H1 (cell line): Measurements from ENCODE around the gene KCNK3. TPM values are rescaled to one million over a fixed set of nuclear protein-coding genes. Genes with fewer than 3 reads are reported as not detected.

ENCODE experiments used
- CTCF ChIA-PET: fragments of 300-600 bp; sonication (Branson Sonifier 250); formaldehyde crosslinking; loops from one replicate; lab custom pipeline; 2021; ENCODE audit not compliant: partially characterized antibody; lab: Charles Lee
- POLR2A ChIA-PET: fragments of 300-600 bp; sonication (Branson Sonifier 250); formaldehyde crosslinking; loops from one replicate; lab custom pipeline; 2021; ENCODE audit warnings: inconsistent platforms; ENCODE audit not compliant: partially characterized antibody; lab: Charles Lee
- DNase-seq, 2 experiments: peaks; one replicate each; pipeline versions ENCODE4 v3.0.0 to v3.0.0-alpha.2; 2010 to 2022; ENCODE audit warnings: low spot score in 2 of 2, low read depth in 1 of 2, mixed read lengths in 1 of 2
- FAIRE-seq: peaks from 2 replicates; lab custom pipeline; 2011; peaks lifted over from hg19 to GRCh38; lab: Jason Lieb, UNC
- H2AFZ ChIP-seq: 2 replicates; pipeline ENCODE4 v1.8.1; 2012; ENCODE audit warnings: low read length, inconsistent platforms
- H2AK5ac ChIP-seq: 2 replicates; pipeline ENCODE4 v1.6.1; 2013; ENCODE audit warnings: low read depth, low read length
- H2BK120ac ChIP-seq: replicated peaks from 2 replicates; pipeline ENCODE3; 2013; ENCODE audit warnings: low read depth, low read length, inconsistent platforms
- H2BK12ac ChIP-seq: 2 replicates; pipeline ENCODE4 v1.6.1; 2013; ENCODE audit warnings: low read depth, low read length
- H2BK15ac ChIP-seq: 2 replicates; pipeline ENCODE4 v1.6.1; 2013; ENCODE audit warnings: low read length
- H2BK20ac ChIP-seq: 2 replicates; pipeline ENCODE4 v1.6.1; 2013; ENCODE audit warnings: low read length
- H2BK5ac ChIP-seq: 2 replicates; pipeline ENCODE4 v1.6.1; 2013; ENCODE audit warnings: low read depth, low read length
- H3K14ac ChIP-seq: 2 replicates; pipeline ENCODE4 v1.6.1; 2013; ENCODE audit warnings: inconsistent platforms; ENCODE audit not compliant: insufficient read length
- H3K18ac ChIP-seq: 2 replicates; pipeline ENCODE4 v1.6.1; 2013; ENCODE audit warnings: low read length; ENCODE audit errors: extremely low read depth
- H3K23ac ChIP-seq: 2 replicates; pipeline ENCODE4 v1.6.1; 2013; ENCODE audit warnings: inconsistent platforms; ENCODE audit not compliant: insufficient read length
- H3K23me2 ChIP-seq: 2 replicates; pipeline ENCODE4 v1.6.1; 2013; ENCODE audit warnings: low read depth, low read length
- H3K27ac ChIP-seq: 2 replicates; pipeline ENCODE4 v1.6.1; 2011; ENCODE audit warnings: low read depth, low read length, inconsistent platforms
- H3K27me3 ChIP-seq, 4 experiments: replicated peaks in 1 of 4; 1 replicate in 1 of 4; 2 replicates in 3 of 4; pipeline versions ENCODE4 v1.6.1 to v1.8.1; 2011 to 2013; ENCODE audit warnings: low read length in 3 of 4, mild to moderate bottlenecking in 3 of 4, inconsistent platforms in 2 of 4, mixed read lengths in 2 of 4, moderate library complexity in 1 of 4; ENCODE audit not compliant: control insufficient read depth in 3 of 4, insufficient read depth in 3 of 4; ENCODE audit errors: extremely low read depth in 1 of 4
- H3K36me3 ChIP-seq, 4 experiments: 2 replicates each; pipeline versions ENCODE4 v1.6.1 to v1.8.1; 2011 to 2013; ENCODE audit warnings: mild to moderate bottlenecking in 4 of 4, low read length in 3 of 4, moderate library complexity in 2 of 4, control low read depth in 1 of 4, inconsistent platforms in 1 of 4; ENCODE audit not compliant: insufficient read depth in 4 of 4, control insufficient read depth in 2 of 4
- H3K4ac ChIP-seq: replicated peaks from 2 replicates; pipeline ENCODE3; 2013; ENCODE audit warnings: low read length, low read depth, mixed read lengths, inconsistent platforms; ENCODE audit not compliant: insufficient read length
- H3K4me1 ChIP-seq, 4 experiments: replicated peaks in 1 of 4; 1 replicate in 1 of 4; 2 replicates in 3 of 4; pipeline versions ENCODE4 v1.6.1 to v1.8.1; 2011 to 2013; ENCODE audit warnings: low read length in 3 of 4, inconsistent platforms in 2 of 4, mixed read lengths in 1 of 4; ENCODE audit not compliant: insufficient read depth in 4 of 4, control insufficient read depth in 3 of 4
- H3K4me2 ChIP-seq, 2 experiments: 2 replicates each; pipeline versions ENCODE4 v1.6.1 to v1.8.1; 2011 to 2013; ENCODE audit warnings: low read depth in 2 of 2, low read length in 2 of 2, control low read depth in 1 of 2, inconsistent platforms in 1 of 2, mild to moderate bottlenecking in 1 of 2; ENCODE audit not compliant: insufficient read depth in 1 of 2
- H3K4me3 ChIP-seq, 4 experiments: fragments of 200-600, 300-600 bp in 1 of 4; sonication (generic), shearing (Covaris generic), sonication (Bioruptor Twin) in 1 of 4; 2 replicates each; pipeline versions ENCODE4 v1.5.1 to v1.8.1; 2011 to 2016; ENCODE audit warnings: low read length in 4 of 4, low read depth in 3 of 4, control low read depth in 2 of 4, inconsistent platforms in 2 of 4, mild to moderate bottlenecking in 2 of 4, mixed read lengths in 1 of 4, moderate library complexity in 1 of 4; ENCODE audit not compliant: insufficient read depth in 2 of 4; ENCODE audit errors: extremely low read depth in 1 of 4
- H3K56ac ChIP-seq: replicated peaks from 2 replicates; pipeline ENCODE3; 2013; ENCODE audit warnings: low read depth, mild to moderate bottlenecking, mixed read lengths, low read length, inconsistent platforms; ENCODE audit not compliant: insufficient read length
- H3K79me1 ChIP-seq: 2 replicates; pipeline ENCODE4 v1.6.1; 2013; ENCODE audit warnings: low read depth, low read length, control low read depth
- H3K79me2 ChIP-seq, 2 experiments: 2 replicates each; pipeline versions ENCODE4 v1.6.1 to v1.8.1; 2012 to 2013; ENCODE audit warnings: low read length in 2 of 2, mild to moderate bottlenecking in 2 of 2, inconsistent platforms in 1 of 2; ENCODE audit not compliant: insufficient read depth in 2 of 2, control insufficient read depth in 1 of 2
- H3K9ac ChIP-seq, 4 experiments: replicated peaks in 1 of 4; 1 replicate in 1 of 4; 2 replicates in 3 of 4; pipeline versions ENCODE4 v1.6.1 to v1.8.1; 2011 to 2013; ENCODE audit warnings: low read depth in 3 of 4, low read length in 3 of 4, control low read depth in 2 of 4, mild to moderate bottlenecking in 2 of 4, moderate library complexity in 2 of 4, inconsistent platforms in 1 of 4; ENCODE audit errors: extremely low read depth in 1 of 4
- H3K9me3 ChIP-seq, 2 experiments: 2 replicates each; pipeline versions ENCODE4 v1.6.1 to v1.8.1; 2012 to 2013; ENCODE audit warnings: mild to moderate bottlenecking in 2 of 2, moderate library complexity in 2 of 2, control low read depth in 1 of 2, inconsistent platforms in 1 of 2, low read depth in 1 of 2, low read length in 1 of 2, mixed read lengths in 1 of 2; ENCODE audit not compliant: insufficient read depth in 2 of 2
- H4K20me1 ChIP-seq, 2 experiments: replicated peaks in 1 of 2; 2 replicates each; pipeline versions ENCODE3 to v1.8.1; 2011 to 2013; ENCODE audit warnings: inconsistent platforms in 2 of 2, low read length in 2 of 2, mild to moderate bottlenecking in 1 of 2; ENCODE audit not compliant: insufficient read depth in 2 of 2, control insufficient read depth in 1 of 2
- H4K5ac ChIP-seq: 2 replicates; pipeline ENCODE4 v1.6.1; 2013; ENCODE audit warnings: low read length, low read depth, mixed read lengths, inconsistent platforms; ENCODE audit not compliant: insufficient read length
- H4K8ac ChIP-seq: 2 replicates; pipeline ENCODE4 v1.8.0; 2013; ENCODE audit warnings: mild to moderate bottlenecking, moderate library complexity, low read length, inconsistent platforms; ENCODE audit not compliant: insufficient read depth; ENCODE audit errors: extremely low read depth
- H4K91ac ChIP-seq: replicated peaks from 2 replicates; pipeline ENCODE3; 2013; ENCODE audit warnings: low read length, mixed read lengths, inconsistent platforms; ENCODE audit not compliant: insufficient read length
- CBX5 ChIP-seq: fragments of 300-800, 300-1000 bp; sonication (generic); IDR thresholded peaks from 2 replicates; pipeline ENCODE4 v1.7.1; 2016; ENCODE audit warnings: antibody characterized with exemption, low read length, low read depth
- CHD1 ChIP-seq: IDR thresholded peaks from 2 replicates; pipeline ENCODE4 v1.6.1; 2012; ENCODE audit warnings: low read depth, low read length, improper control_type of control experiment
- EGR1 ChIP-seq: IDR thresholded peaks from 2 replicates; pipeline ENCODE4 v1.6.1; 2011; ENCODE audit warnings: low read depth, low read length, borderline replicate concordance
- NANOG ChIP-seq: IDR thresholded peaks from 2 replicates; pipeline ENCODE4 v1.6.1; 2011; ENCODE audit warnings: low read length, low read depth, mild to moderate bottlenecking, inconsistent platforms; ENCODE audit not compliant: insufficient read depth, poor library complexity, severe bottlenecking
- POLR2A ChIP-seq, 2 experiments: IDR thresholded peaks; 1 replicate in 1 of 2; 2 replicates in 1 of 2; pipeline ENCODE4 v1.6.1; 2011; ENCODE audit warnings: low read depth in 2 of 2, low read length in 2 of 2, mild to moderate bottlenecking in 2 of 2; ENCODE audit errors: control extremely low read depth in 1 of 2
- POLR2AphosphoS5 ChIP-seq: IDR thresholded peaks from 2 replicates; pipeline ENCODE4 v1.6.1; 2011; ENCODE audit warnings: low read depth, low read length
- RFX5 ChIP-seq: IDR thresholded peaks from 2 replicates; pipeline ENCODE4 v1.6.1; 2011; ENCODE audit warnings: low read depth, low read length, improper control_type of control experiment, borderline replicate concordance
- SIN3A ChIP-seq, 2 experiments: IDR thresholded peaks in 1 of 2; conservative IDR thresholded peaks in 1 of 2; 2 replicates each; pipeline ENCODE4 v1.6.1; 2011 to 2012; ENCODE audit warnings: low read length in 2 of 2, improper control_type of control experiment in 1 of 2, low read depth in 1 of 2, mild to moderate bottlenecking in 1 of 2
- SP4 ChIP-seq: IDR thresholded peaks from 2 replicates; pipeline ENCODE4 v1.6.1; 2012; ENCODE audit warnings: low read length, inconsistent platforms
- WGBS, 2 experiments: shearing (Covaris generic) in 1 of 2; methylation state at CpG; one replicate each; pipeline versions ENCODE4 v1.1.6 to v1.1.7; 2013 to 2015; ENCODE audit warnings: low lambda C conversion rate in 2 of 2, mixed read lengths in 2 of 2, inconsistent platforms in 1 of 2, low coverage in 1 of 2, missing lambda C conversion rate in 1 of 2; ENCODE audit not compliant: insufficient replicate concordance in 2 of 2, insufficient coverage in 1 of 2, insufficient read length in 1 of 2; ENCODE audit errors: extremely low coverage in 1 of 2, missing lambda C conversion rate in 1 of 2; 5-methylcytosine and 5-hydroxymethylcytosine counted together
- polyA plus RNA-seq, 7 experiments: library from polyadenylated mRNA; depleted of rRNA in 3 of 7; stranded (reverse) in 5 of 7; unstranded in 2 of 7; fragments of >200 nt in 5 of 7; fragments of 200-250 nt in 2 of 7; gene quantifications; 1 replicate in 5 of 7; 2 replicates in 1 of 7; 4 replicates in 1 of 7; pipeline versions ENCODE4 v1.2.1 to v1.2.3, GENCODE V29; 2011 to 2013; ENCODE audit warnings: missing spikeins in 2 of 7, mixed read lengths in 2 of 7
- total RNA-seq: library from RNA; stranded (reverse); fragmentation: NEBNext Ultra II Directional; extraction: Animal tissue kit (Norgen Biotek cat#: 25700); gene quantifications from 2 replicates; pipeline ENCODE4 v1.2.1, GENCODE V29; 2021
- TF ChIP-seq, protein P1 (sequence below): IDR thresholded peaks from 2 replicates; pipeline ENCODE4 v1.6.1; 2011; ENCODE audit warnings: low read depth, mild to moderate bottlenecking, low read length; ENCODE audit not compliant: insufficient read depth
- TF ChIP-seq, protein P2 (sequence below): IDR thresholded peaks from 2 replicates; pipeline ENCODE4 v1.6.1; 2012; ENCODE audit warnings: low read length, inconsistent platforms

Gene KCNK3
- total and polyA plus RNA-seq, 2 of the 8 experiments (the other 6 are each of a cell fraction or from before 2014, with no cell fraction given): 0.29 to 0.30 TPM

DNA sequence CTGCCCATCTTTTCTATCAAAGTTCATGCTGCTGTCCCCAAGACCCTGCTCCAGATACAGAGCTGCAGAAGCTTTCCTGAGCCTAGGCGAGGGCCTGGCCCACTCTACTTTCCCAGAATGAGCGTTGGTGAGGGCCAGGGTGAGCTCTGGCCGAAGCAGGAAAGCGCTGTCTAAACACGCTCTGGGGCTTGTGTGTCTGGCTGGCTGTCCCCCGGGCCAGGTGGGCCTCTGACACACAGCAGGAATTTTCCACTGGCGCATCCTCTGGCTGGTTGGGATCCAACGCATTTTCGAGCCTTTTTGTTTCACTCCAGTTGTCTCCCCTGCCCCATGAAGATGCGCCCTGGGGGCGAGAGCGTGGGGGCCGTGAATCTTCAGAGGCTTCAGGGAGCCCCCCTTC is 17.8 kb upstream of the KCNK3 start:
- Histone ChIP-seq H3K23ac (no peak overlapping the region), H3K14ac (no peak overlapping the region), H3K18ac (no peak overlapping the region), H3K79me2 (no peaks in the 10 kb centered on the region), H3K4me1 (no peaks in the 10 kb centered on the region; a peak in 1 of 7 replicates), H2BK5ac (no peak overlapping the region), H3K9ac (no peak overlapping the region), H2AK5ac (no peak overlapping the region), H4K20me1 (no peaks in the 10 kb centered on the region), H2BK120ac (no peak overlapping the region), H2AFZ (no peak overlapping the region), H3K27ac (no peak overlapping the region), H3K56ac (no peak overlapping the region), H3K23me2 (no peaks in the 10 kb centered on the region), H3K4me3 (no peak overlapping the region), H3K9me3 (no peaks in the 10 kb centered on the region; a peak in 1 of 4 replicates), H3K36me3 (no peaks in the 10 kb centered on the region), H4K8ac (no peak overlapping the region), H3K4me2 (no peak overlapping the region), H2BK20ac (no peak overlapping the region), H2BK15ac (no peak overlapping the region), H3K79me1 (no peaks in the 10 kb centered on the region), H3K27me3 (no peaks in the 10 kb centered on the region; a peak in 2 of 7 replicates), H2BK12ac (no peak overlapping the region), H4K5ac (no peak overlapping the region), H4K91ac (no peak overlapping the region), H3K4ac (no peak overlapping the region)
- ChIA-PET CTCF (interaction anchor here (0.6 to 1.6 kb wide), 6 partner anchors 17 to 1512 kb away, joined by 3 to 4 read pairs (median 4); no protein-coding TSS in a partner anchor), POLR2A (no interaction called here)
- TF ChIP-seq CHD1: no peak
- TF ChIP-seq POLR2AphosphoS5: no peak
- no peak for TF ChIP-seq RFX5
- no peak for TF ChIP-seq CBX5
- TF ChIP-seq, protein P1, sequence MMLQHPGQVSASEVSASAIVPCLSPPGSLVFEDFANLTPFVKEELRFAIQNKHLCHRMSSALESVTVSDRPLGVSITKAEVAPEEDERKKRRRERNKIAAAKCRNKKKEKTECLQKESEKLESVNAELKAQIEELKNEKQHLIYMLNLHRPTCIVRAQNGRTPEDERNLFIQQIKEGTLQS: no peak
- no peak for TF ChIP-seq EGR1
- TF ChIP-seq NANOG: no peak
- no peak for TF ChIP-seq POLR2A (IDR thresholded peaks at IDR 0.05; ENCODE audit: control extremely low read depth in 1 of 2, low read depth in 2 of 2, low read length in 2 of 2)
- no peak for TF ChIP-seq SIN3A (conservative IDR thresholded peaks at IDR 0.05 in 1 of 2, IDR thresholded peaks at IDR 0.05 in 1 of 2; ENCODE audit: low read depth in 1 of 2, low read length in 2 of 2)
- TF ChIP-seq, protein P2, sequence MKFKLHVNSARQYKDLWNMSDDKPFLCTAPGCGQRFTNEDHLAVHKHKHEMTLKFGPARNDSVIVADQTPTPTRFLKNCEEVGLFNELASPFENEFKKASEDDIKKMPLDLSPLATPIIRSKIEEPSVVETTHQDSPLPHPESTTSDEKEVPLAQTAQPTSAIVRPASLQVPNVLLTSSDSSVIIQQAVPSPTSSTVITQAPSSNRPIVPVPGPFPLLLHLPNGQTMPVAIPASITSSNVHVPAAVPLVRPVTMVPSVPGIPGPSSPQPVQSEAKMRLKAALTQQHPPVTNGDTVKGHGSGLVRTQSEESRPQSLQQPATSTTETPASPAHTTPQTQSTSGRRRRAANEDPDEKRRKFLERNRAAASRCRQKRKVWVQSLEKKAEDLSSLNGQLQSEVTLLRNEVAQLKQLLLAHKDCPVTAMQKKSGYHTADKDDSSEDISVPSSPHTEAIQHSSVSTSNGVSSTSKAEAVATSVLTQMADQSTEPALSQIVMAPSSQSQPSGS: no peak
- no peak for TF ChIP-seq SP4
- FAIRE-seq: no peak
- no peak for DNase-seq
- 91% methylated on average over 13 of the region's 13 CpGs; no CpG with 5 or more reads in 1 of the 2 experiments for WGBS, 2 experiments
